Esophagus muscularis mucosa (tissue), 3 donors: ENCODE measurements around the gene AGBL1.

Source experiments
- EP300 ChIP-seq: sonication (generic); formaldehyde crosslinking; IDR thresholded peaks from one replicate; pipeline ENCODE4 v1.6.1; 2017; ENCODE audit warnings: antibody characterized with exemption
- TF ChIP-seq, protein P1 (sequence below), 3 experiments: fragments of 200-600 bp in 2 of 3; fragments of 450-650 bp in 1 of 3; sonication (generic) in 2 of 3; IDR thresholded peaks; one replicate each; pipeline ENCODE4 v1.5.1; 2017 to 2019; ENCODE audit warnings: antibody characterized with exemption in 3 of 3, mild to moderate bottlenecking in 2 of 3, moderate library complexity in 1 of 3

DNA sequence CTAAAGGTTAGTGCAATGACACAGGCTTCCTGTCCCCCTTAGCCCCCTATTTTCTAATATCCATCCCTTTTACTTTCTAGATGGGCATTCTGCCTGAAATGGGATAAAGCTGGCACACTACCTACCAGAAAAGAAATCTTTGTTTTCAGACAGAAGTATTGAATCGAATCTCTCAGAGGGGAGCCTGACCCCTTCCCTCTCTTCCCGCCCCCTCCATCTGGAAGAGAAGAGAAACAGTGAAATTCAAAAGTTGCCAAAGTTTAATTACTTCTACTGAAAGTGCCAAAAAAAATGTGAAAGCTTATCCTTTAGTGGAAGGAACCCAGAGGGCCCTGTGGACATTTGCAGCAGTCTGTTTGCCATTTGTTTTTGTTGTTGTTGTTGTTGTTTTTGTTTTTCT is 523.8 kb downstream of the AGBL1 start:
- TF ChIP-seq, protein P1, sequence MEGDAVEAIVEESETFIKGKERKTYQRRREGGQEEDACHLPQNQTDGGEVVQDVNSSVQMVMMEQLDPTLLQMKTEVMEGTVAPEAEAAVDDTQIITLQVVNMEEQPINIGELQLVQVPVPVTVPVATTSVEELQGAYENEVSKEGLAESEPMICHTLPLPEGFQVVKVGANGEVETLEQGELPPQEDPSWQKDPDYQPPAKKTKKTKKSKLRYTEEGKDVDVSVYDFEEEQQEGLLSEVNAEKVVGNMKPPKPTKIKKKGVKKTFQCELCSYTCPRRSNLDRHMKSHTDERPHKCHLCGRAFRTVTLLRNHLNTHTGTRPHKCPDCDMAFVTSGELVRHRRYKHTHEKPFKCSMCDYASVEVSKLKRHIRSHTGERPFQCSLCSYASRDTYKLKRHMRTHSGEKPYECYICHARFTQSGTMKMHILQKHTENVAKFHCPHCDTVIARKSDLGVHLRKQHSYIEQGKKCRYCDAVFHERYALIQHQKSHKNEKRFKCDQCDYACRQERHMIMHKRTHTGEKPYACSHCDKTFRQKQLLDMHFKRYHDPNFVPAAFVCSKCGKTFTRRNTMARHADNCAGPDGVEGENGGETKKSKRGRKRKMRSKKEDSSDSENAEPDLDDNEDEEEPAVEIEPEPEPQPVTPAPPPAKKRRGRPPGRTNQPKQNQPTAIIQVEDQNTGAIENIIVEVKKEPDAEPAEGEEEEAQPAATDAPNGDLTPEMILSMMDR (IDR thresholded peaks at IDR 0.05): no peak
- TF ChIP-seq EP300: no peak
